Kidney epithelial cell (primary cell): Measurements from ENCODE around the gene SV2B. TPM values are rescaled to one million over a fixed set of nuclear protein-coding genes. Genes with fewer than 3 reads are reported as not detected.

ENCODE experiments used
- DNase-seq: peaks from one replicate; pipeline ENCODE4 v3.0.0-alpha.2; 2010; ENCODE audit warnings: low read depth
- H3K27me3 ChIP-seq: 2 replicates; pipeline ENCODE4 v1.6.0; 2011; ENCODE audit warnings: low read length; ENCODE audit not compliant: control insufficient read depth, insufficient read depth
- H3K36me3 ChIP-seq: 2 replicates; pipeline ENCODE4 v1.5.1; 2011; ENCODE audit warnings: low read length; ENCODE audit not compliant: control insufficient read depth, insufficient read depth
- H3K4me3 ChIP-seq: 2 replicates; pipeline ENCODE4 v1.5.1; 2011; ENCODE audit warnings: low read depth, mild to moderate bottlenecking, control low read depth, low read length
- total RNA-seq: library from RNA; depleted of rRNA; stranded (reverse); fragments of >200 nt; gene quantifications from 2 replicates; pipeline ENCODE4 v1.2.3, GENCODE V29; 2015
- TF ChIP-seq, protein P1 (sequence below): IDR thresholded peaks from 2 replicates; pipeline ENCODE4 v1.5.1; 2011; ENCODE audit warnings: mild to moderate bottlenecking, moderate library complexity, low read length, control low read depth, inconsistent platforms; ENCODE audit not compliant: insufficient read depth, poor library complexity, severe bottlenecking

Gene SV2B
- total RNA-seq, 1 donor from 2014 or later = 1.8 TPM

DNA sequence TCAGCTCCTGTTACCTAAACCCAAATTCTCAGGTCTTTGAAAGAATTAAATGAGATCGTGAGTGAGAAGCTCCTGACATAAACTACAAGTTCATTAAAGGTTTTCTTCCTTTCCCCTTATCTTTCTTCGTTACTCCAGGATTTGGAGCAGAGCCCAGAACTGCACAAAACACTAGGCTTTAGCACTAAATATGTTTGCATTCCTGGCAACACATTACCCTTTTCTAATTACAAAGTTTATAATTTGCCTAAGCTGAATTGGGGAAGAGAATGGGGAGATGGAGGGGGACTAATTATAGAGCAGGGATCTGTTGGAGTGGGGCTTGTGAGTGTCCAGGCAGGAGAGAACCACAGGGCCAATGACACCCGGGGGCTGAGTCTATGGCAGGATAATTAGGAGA, 109.7 kb downstream of the SV2B start:
- peaks cover 2% of the 10 kb centered on the region for H3K27me3 ChIP-seq
- H3K36me3 ChIP-seq = no peaks in the 10 kb centered on the region
- DNase-seq = no peak
- no peak overlapping the region for H3K4me3 ChIP-seq
- TF ChIP-seq, protein P1, sequence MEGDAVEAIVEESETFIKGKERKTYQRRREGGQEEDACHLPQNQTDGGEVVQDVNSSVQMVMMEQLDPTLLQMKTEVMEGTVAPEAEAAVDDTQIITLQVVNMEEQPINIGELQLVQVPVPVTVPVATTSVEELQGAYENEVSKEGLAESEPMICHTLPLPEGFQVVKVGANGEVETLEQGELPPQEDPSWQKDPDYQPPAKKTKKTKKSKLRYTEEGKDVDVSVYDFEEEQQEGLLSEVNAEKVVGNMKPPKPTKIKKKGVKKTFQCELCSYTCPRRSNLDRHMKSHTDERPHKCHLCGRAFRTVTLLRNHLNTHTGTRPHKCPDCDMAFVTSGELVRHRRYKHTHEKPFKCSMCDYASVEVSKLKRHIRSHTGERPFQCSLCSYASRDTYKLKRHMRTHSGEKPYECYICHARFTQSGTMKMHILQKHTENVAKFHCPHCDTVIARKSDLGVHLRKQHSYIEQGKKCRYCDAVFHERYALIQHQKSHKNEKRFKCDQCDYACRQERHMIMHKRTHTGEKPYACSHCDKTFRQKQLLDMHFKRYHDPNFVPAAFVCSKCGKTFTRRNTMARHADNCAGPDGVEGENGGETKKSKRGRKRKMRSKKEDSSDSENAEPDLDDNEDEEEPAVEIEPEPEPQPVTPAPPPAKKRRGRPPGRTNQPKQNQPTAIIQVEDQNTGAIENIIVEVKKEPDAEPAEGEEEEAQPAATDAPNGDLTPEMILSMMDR = no peak

DNA sequence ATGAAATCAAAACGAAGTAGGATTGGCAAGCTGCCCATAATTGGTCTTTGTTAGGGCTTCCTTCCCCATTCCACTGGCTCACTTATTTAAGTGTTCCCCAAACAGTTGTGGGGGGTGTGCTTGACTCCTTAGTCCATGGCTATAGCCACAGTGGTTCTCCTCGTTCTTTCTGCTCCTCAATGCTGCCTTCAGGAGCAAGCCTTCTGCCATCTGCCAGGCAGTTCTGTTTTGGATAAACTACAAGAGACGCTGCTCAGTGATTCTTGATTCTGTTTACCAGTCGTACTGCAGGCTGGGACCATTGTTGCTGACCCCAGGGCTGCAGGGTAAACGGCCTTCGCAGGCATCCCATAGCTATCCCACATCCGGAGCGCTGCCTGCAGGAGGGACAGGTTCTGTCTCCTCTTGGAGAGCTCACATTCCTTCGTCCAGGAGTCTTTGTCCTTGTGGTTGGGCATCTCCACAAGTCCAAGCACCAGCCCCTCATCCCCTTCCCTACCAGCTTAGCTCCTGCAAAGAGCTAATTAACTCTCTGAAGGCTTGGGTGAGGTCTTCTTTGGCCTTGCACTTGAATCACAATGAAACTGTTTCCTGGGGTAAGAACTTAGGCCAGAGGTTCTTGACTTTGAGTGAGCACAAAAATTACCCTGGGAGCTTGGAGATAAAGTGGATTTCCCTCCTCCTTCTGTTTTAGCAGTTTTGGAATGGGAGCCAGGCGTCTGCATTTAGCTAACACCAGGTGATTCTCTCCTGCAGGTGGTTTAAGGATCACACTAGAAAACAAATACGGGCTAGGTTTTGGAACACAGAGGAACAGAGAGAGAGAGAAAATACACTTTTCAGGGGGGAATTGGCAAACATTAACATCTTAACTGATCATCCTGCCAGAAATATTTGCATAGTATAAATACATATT, 114.9 kb downstream of the SV2B start:
- TF ChIP-seq, protein P1 = no peak
- DNase-seq = no peak
- Histone ChIP-seq H3K27me3 (no peaks in the 10 kb centered on the region), H3K36me3 (no peaks in the 10 kb centered on the region), H3K4me3 (no peak overlapping the region)

DNA sequence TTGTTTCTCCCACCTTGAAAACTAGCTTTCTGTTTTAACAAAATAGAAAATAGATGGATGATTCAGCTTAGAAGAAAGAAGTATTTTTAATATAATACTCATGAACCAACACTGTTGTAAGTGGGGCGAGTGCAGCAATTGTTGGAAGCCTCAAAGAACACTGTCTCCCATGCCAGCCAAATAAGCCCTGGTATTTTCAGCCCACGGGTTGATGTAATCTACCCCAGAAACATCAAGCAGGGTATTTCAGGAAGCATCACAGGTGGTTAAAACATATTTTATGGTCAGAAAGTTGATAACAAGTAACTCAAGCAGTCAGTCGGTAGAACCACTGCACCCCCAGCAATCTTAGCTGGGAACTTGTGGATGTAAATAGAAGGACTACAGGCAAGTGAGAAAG, 115.9 kb downstream of the SV2B start:
- Histone ChIP-seq H3K4me3 (no peak overlapping the region), H3K36me3 (no peaks in the 10 kb centered on the region), H3K27me3 (no peaks in the 10 kb centered on the region)
- DNase-seq = no peak
- TF ChIP-seq, protein P1 = no peak

DNA sequence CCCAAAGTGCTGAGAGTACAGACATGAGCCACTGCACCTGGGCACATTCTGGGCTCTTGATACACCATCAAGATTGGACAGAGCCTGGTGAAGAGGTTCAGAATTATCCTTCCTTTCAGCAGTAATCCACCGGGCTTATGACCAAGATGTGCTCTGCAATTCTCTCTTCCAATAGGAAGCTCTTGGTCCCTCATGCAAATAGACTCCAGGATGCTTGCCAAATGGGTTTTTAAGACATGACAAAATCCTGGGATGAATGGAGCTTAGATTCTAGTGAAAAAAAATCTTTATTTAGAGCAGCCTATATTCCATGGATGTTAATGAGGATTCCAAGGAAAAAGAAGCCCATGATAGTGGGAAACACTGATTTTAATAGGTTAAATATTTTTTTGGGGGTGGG, 119.1 kb downstream of the SV2B start:
- no peaks in the 10 kb centered on the region for H3K36me3 ChIP-seq
- H3K27me3 ChIP-seq = no peaks in the 10 kb centered on the region
- DNase-seq = no peak
- TF ChIP-seq, protein P1 = no peak
- no peak overlapping the region for H3K4me3 ChIP-seq

DNA sequence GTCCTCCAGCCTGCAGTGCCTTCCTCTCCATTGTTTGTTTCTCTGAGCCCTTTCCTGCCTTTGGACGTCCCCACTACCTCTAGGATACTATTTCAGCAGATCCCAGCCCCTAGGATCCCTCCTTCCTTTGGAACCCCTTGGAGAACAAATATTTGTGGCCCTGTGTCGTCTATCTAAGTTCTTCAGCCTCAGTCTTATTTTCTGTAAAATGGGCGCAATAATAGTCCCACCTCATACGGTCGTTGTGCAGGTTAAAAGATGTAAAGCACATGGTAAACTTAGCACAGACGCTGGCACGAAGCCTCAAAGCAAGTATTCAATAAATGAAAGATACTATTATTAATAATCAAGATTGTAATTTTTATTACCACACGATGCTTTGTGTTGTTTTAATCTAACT, 122.0 kb downstream of the SV2B start:
- DNase-seq = no peak
- Histone ChIP-seq H3K4me3 (no peak overlapping the region), H3K36me3 (no peaks in the 10 kb centered on the region), H3K27me3 (no peaks in the 10 kb centered on the region)
- TF ChIP-seq, protein P1 = no peak

DNA sequence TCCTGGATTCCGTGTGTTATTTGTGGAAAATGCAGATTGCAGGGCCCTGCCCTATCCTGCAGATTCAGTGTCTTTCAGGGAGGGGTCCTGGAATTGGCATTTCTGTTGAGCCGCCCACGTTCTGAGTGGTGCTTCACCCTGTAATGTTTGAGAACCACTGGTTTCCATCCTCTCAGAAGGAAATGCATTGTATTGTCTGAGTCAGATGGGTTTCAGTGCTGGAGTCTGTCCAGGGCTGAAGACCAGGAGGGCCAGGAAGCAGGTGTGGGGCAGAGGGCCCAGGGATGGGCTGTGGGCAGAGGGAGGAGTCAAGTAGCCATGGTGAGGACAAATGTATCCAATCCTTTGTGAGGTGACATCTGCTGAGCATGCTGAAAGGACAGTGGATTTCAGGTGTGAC, 123.8 kb downstream of the SV2B start:
- no peak for DNase-seq
- Histone ChIP-seq H3K27me3 (no peaks in the 10 kb centered on the region), H3K4me3 (no peak overlapping the region), H3K36me3 (no peaks in the 10 kb centered on the region)
- TF ChIP-seq, protein P1 = no peak
